GM12878 (cell line): ENCODE data around the gene CLDN15. TPM values are rescaled to one million over a fixed set of nuclear protein-coding genes. Genes with fewer than 3 reads are reported as not detected.

Source experiments
- ATAC-seq: fragments of 200-7000 bp; cut with Tn5 transposase; 3 replicates; pipeline ENCODE4 v1.9.1; 2020; ENCODE audit warnings: mild to moderate bottlenecking, moderate library complexity
- BruUV-seq: library from RNA; stranded (reverse); fragments of 400-500 nt; replicated peaks from 2 replicates; lab custom pipeline; 2021; lab: Mats Ljungman, UMichigan
- CTCF ChIA-PET: fragments of 300-600 bp; sonication (Branson Sonifier 250); formaldehyde crosslinking; extraction: SDS; loops from one replicate; lab custom pipeline; 2021; ENCODE audit warnings: inconsistent platforms; lab: Yijun Ruan, JAX
- POLR2A ChIA-PET: fragments of 350-600 bp; formaldehyde crosslinking; extraction: SDS; loops from one replicate; lab custom pipeline; 2021; ENCODE audit warnings: inconsistent platforms; lab: Charles Lee
- RAD21 ChIA-PET: fragments of 300-600 bp; sonication (Branson Sonifier 250); formaldehyde crosslinking; loops from one replicate; lab custom pipeline; 2023; ENCODE audit warnings: antibody characterized with exemption; ENCODE audit not compliant: unreplicated experiment; lab: Charles Lee
- SMC1A ChIA-PET: fragments of 300-600 bp; sonication (Branson Sonifier 250); formaldehyde crosslinking; loops from one replicate; lab custom pipeline; 2023; ENCODE audit not compliant: unreplicated experiment, uncharacterized antibody; lab: Charles Lee
- DNase-seq: peaks from one replicate; pipeline ENCODE4 v3.0.0-alpha.2; 2011; ENCODE audit warnings: low read depth, low spot score
- FAIRE-seq: peaks from 3 replicates; lab custom pipeline; 2011; peaks lifted over from hg19 to GRCh38; lab: Jason Lieb, UNC
- H2AFZ ChIP-seq: 2 replicates; pipeline ENCODE4 v1.6.0; 2011; ENCODE audit warnings: low read depth, low read length, control low read depth; ENCODE audit not compliant: control insufficient read depth
- H3K27ac ChIP-seq: 2 replicates; pipeline ENCODE4 v1.5.1; 2011; ENCODE audit warnings: control low read depth; ENCODE audit not compliant: control insufficient read depth, insufficient read depth
- H3K27me3 ChIP-seq, 2 experiments: replicated peaks in 1 of 2; 2 replicates each; pipeline versions ENCODE4 v1.6.0 to v1.6.1; 2011; ENCODE audit warnings: low read length in 1 of 2; ENCODE audit not compliant: control insufficient read depth in 2 of 2, insufficient read depth in 2 of 2
- H3K36me3 ChIP-seq, 2 experiments: 2 replicates each; pipeline ENCODE4 v1.5.1; 2011; ENCODE audit warnings: low read length in 1 of 2; ENCODE audit not compliant: control insufficient read depth in 2 of 2, insufficient read depth in 2 of 2
- H3K4me1 ChIP-seq: 2 replicates; pipeline ENCODE4 v1.6.1; 2011; ENCODE audit warnings: mild to moderate bottlenecking, low read length, moderate library complexity, mixed read lengths; ENCODE audit not compliant: control insufficient read depth, insufficient read depth
- H3K4me2 ChIP-seq: 2 replicates; pipeline ENCODE4 v1.6.0; 2011; ENCODE audit warnings: control low read depth; ENCODE audit not compliant: control insufficient read depth, insufficient read depth
- H3K4me3 ChIP-seq: fragments of 200-600 bp; sonication (generic); 2 replicates; pipeline ENCODE4 v1.5.1; 2016
- H3K79me2 ChIP-seq: 2 replicates; pipeline ENCODE4 v1.6.0; 2011; ENCODE audit warnings: low read length; ENCODE audit not compliant: control insufficient read depth, insufficient read depth
- H3K9ac ChIP-seq: 2 replicates; pipeline ENCODE4 v1.8.0; 2011; ENCODE audit warnings: low read length, control low read depth, mixed read lengths; ENCODE audit not compliant: control insufficient read depth, insufficient read depth
- H3K9me3 ChIP-seq: replicated peaks from 3 replicates; pipeline ENCODE4 v1.5.1; 2011; ENCODE audit warnings: mild to moderate bottlenecking, low read length; ENCODE audit not compliant: control insufficient read depth, insufficient read depth
- H4K20me1 ChIP-seq: 2 replicates; pipeline ENCODE4 v1.6.0; 2011; ENCODE audit not compliant: control insufficient read depth, insufficient read depth
- DPF2 ChIP-seq: fragments of 450-650 bp; IDR thresholded peaks from 2 replicates; pipeline ENCODE4 v1.6.1; 2017; ENCODE audit warnings: mild to moderate bottlenecking
- KLF5 ChIP-seq: fragments of 450-650 bp; IDR thresholded peaks from 2 replicates; pipeline ENCODE4 v1.6.1; 2014; ENCODE audit warnings: mild to moderate bottlenecking; ENCODE audit not compliant: partially characterized antibody
- RELA ChIP-seq: fragments of 450-650 bp; IDR thresholded peaks from 2 replicates; pipeline ENCODE4 v1.8.0; 2014; ENCODE audit warnings: borderline replicate concordance; ENCODE audit not compliant: partially characterized antibody
- TCF3 ChIP-seq: IDR thresholded peaks from 2 replicates; pipeline ENCODE4 v1.6.1; 2012; ENCODE audit warnings: low read depth, mild to moderate bottlenecking, low read length, borderline replicate concordance; ENCODE audit not compliant: insufficient read depth
- WGBS: methylation state at CpG from one replicate; pipeline ENCODE4 v1.1.6; 2016; ENCODE audit warnings: low lambda C conversion rate; ENCODE audit not compliant: insufficient replicate concordance, insufficient coverage; ENCODE audit errors: missing lambda C conversion rate; 5-methylcytosine and 5-hydroxymethylcytosine counted together
- in situ Hi-C: fragments of 300-500 bp; cut with MboI; formaldehyde crosslinking; loops from 9 replicates; pipeline ENCODE4 v1.14.3; 2018; ENCODE audit warnings: mixed read lengths
- intact Hi-C: fragments of 100-400 bp; cut with micrococcal nuclease; formaldehyde crosslinking; loops from one replicate; pipeline ENCODE4 v1.14.2; 2022; ENCODE audit not compliant: unreplicated experiment
- polyA plus RNA-seq, 11 experiments: library from polyadenylated mRNA; depleted of rRNA in 4 of 11; unstranded in 6 of 11; stranded (reverse) in 5 of 11; fragments of >200 nt; fragmentation: Nextera tagmentation in 4 of 11; fragmentation: Illumina TruSeq in 1 of 11; extraction: Ambion mirVana in 4 of 11; extraction: Trizol in 1 of 11; gene quantifications; 1 replicate in 1 of 11; 2 replicates in 10 of 11; pipeline versions ENCODE4 v1.2.1 to v1.2.3, GENCODE V29; 2011 to 2016; ENCODE audit warnings: inconsistent platforms in 2 of 11, missing spikeins in 2 of 11, low read depth in 1 of 11
- total RNA-seq, 4 experiments: library from RNA; depleted of rRNA in 3 of 4; stranded (reverse); fragments of >200 nt in 3 of 4; fragmentation: Illumina TruSeq in 1 of 4; extraction: Trizol in 1 of 4; gene quantifications; 2 replicates each; pipeline versions ENCODE4 v1.2.1 to v1.2.3, GENCODE V29; 2013 to 2021

Gene CLDN15
- total and polyA plus RNA-seq, 10 of the 15 experiments (the other 5 are each of a cell fraction or from before 2014, with no cell fraction given), result 0.47 to 15.0 (median 6.6) TPM

DNA sequence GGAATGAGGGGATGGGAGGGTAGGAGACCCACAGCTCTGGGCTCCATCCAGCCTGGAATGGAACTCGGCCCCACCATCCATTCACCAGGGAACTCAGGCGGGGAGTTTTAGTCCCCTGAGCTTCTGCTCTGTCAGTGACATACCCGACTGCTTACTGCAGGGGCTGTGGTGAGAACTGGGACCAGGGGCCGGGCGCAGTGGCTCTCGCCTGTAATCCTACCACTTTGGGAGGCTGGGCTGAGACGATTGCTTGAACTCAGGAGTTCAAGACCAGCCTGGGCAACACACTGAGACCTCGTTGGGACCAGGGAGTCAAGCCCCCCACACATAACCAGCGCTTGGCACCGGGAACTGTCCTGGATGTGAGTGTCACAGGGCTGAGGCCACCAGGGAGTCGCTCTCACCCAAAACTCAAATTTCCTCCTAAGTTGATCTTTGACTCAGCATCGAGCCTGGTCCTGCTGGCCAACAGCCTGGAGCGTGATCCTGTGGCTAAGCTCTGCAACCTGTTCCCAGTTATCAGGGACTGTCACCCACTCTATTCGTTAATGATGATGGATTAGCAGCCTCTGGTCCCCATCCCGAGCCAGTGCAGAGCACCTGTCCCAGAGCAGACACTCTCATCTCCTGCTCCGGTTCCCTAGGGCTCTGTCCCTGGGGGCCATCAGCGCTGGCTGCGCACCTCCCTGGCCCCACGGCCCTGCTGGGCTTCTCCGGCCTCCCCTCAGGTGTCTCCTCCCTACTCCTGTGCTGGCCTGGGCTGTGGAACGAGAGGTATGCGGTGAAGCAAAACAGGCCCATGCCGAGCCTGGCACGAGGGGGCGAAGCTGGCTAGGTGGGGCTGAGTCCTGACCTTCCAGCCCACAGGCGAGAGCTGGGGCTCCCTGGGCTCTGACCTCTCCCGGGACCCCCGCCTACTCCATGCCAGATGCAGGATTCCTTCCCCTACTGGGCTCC is 902 bp upstream of the CLDN15 start:
- peaks cover 4% of the 10 kb centered on the region for H3K79me2 ChIP-seq
- no peaks in the 10 kb centered on the region for H3K9me3 ChIP-seq
- H2AFZ ChIP-seq, result no peak overlapping the region
- ATAC-seq (no peak), FAIRE-seq (no peak), DNase-seq (no peak)
- peaks cover 1% of the 10 kb centered on the region; the same call in 1 of the 2 replicates for H3K4me1 ChIP-seq
- no peak overlapping the region for H3K4me2 ChIP-seq
- no peak overlapping the region for H3K27ac ChIP-seq
- H4K20me1 ChIP-seq, result no peaks in the 10 kb centered on the region
- in situ Hi-C loops, result no loop called here
- RAD21 ChIA-PET, result interaction anchor here (1.1 kb wide), 1 partner anchor 94 kb away, joined by 7 read pairs; no protein-coding TSS in a partner anchor
- 82% methylated on average over 28 of the region's 28 CpGs for WGBS
- no peak for TF ChIP-seq DPF2
- no peak for TF ChIP-seq RELA
- TF ChIP-seq TCF3, result no peak
- TF ChIP-seq KLF5, result no peak
- H3K36me3 ChIP-seq, result peaks cover 4 to 14% of the 10 kb centered on the region in 2 experiments; a peak in 3 of 4 replicates
- no peak overlapping the region for H3K4me3 ChIP-seq
- no TSS peak for BruUV-seq
- intact Hi-C loops, result no loop called here
- SMC1A ChIA-PET, result no interaction called here
- CTCF ChIA-PET, result interaction anchor here (1.6 kb wide), 1 partner anchor 95 kb away, joined by 4 read pairs; no protein-coding TSS in a partner anchor
- H3K9ac ChIP-seq, result no peak overlapping the region
- POLR2A ChIA-PET, result interaction anchor here (0.5 kb wide), 1 partner anchor 12 kb away, joined by 4 read pairs; no protein-coding TSS in a partner anchor
- no peaks in the 10 kb centered on the region for H3K27me3 ChIP-seq
